ENCODE results near the gene ACAD10. TPM values are rescaled to one million over a fixed set of nuclear protein-coding genes. Genes with fewer than 3 reads are reported as not detected.

Gene ACAD10
- total RNA-seq, 1 experiment from 2014 or later, result 12.4 TPM

GRCh38 chr12:111776836-111777344 is 91.0 kb downstream of the ACAD10 start:
- DNase-seq (ENCODE audit: low spot score), result no peak

GRCh38 chr12:111777345-111778045 is 91.6 kb downstream of the ACAD10 start:
- peak; percentile 80 for DNase-seq (ENCODE audit: low spot score)

GRCh38 chr12:111780166-111780565 is 94.3 kb downstream of the ACAD10 start:
- no peak for DNase-seq (ENCODE audit: low spot score)

GRCh38 chr12:111780615-111781014 is 94.8 kb downstream of the ACAD10 start:
- DNase-seq (ENCODE audit: low spot score), result peak; percentile 42

GRCh38 chr12:111781085-111781658 is 95.3 kb downstream of the ACAD10 start:
- no peak for DNase-seq (ENCODE audit: low spot score)

GRCh38 chr12:111783046-111783445 is 97.2 kb downstream of the ACAD10 start:
- no peak for DNase-seq (ENCODE audit: low spot score)

- DNase-seq (ENCODE audit: low spot score), result no peak
Measured at GRCh38 chr12:111784953-111785352, 99.1 kb downstream of the ACAD10 start.

- no peak for DNase-seq (ENCODE audit: low spot score)
Measured at GRCh38 chr12:111785651-111786050, 99.8 kb downstream of the ACAD10 start.

GRCh38 chr12:111788178-111788654 is 102.4 kb downstream of the ACAD10 start:
- DNase-seq (ENCODE audit: low spot score), result peak; percentile 59

- DNase-seq (ENCODE audit: low spot score), result no peak
Measured at GRCh38 chr12:111789779-111790178, 103.9 kb downstream of the ACAD10 start.

GRCh38 chr12:111791507-111791906 is 105.7 kb downstream of the ACAD10 start:
- no peak for DNase-seq (ENCODE audit: low spot score)

- DNase-seq (ENCODE audit: low spot score), result no peak
Measured at GRCh38 chr12:111792155-111792855, 106.5 kb downstream of the ACAD10 start.

GRCh38 chr12:111792856-111793235 is 107.0 kb downstream of the ACAD10 start:
- DNase-seq (ENCODE audit: low spot score), result no peak

- no peak for DNase-seq (ENCODE audit: low spot score)
Measured at GRCh38 chr12:111798182-111798581, 112.3 kb downstream of the ACAD10 start.

GRCh38 chr12:111799758-111800157 is 113.9 kb downstream of the ACAD10 start:
- DNase-seq (ENCODE audit: low spot score), result no peak

GRCh38 chr12:111803038-111803626 is 117.3 kb downstream of the ACAD10 start:
- no peak for DNase-seq (ENCODE audit: low spot score)

GRCh38 chr12:111803851-111804250 is 118.0 kb downstream of the ACAD10 start:
- DNase-seq (ENCODE audit: low spot score), result no peak

GRCh38 chr12:111806304-111806703 is 120.5 kb downstream of the ACAD10 start:
- no peak for DNase-seq (ENCODE audit: low spot score)
